GM04503 (cell line): Measurements from ENCODE around the gene ATP8A2.

Experiments
- DNase-seq: peaks from one replicate; pipeline ENCODE4 v3.0.0-alpha.2; 2012; ENCODE audit warnings: low read depth

The ATP8A2 gene

DNA sequence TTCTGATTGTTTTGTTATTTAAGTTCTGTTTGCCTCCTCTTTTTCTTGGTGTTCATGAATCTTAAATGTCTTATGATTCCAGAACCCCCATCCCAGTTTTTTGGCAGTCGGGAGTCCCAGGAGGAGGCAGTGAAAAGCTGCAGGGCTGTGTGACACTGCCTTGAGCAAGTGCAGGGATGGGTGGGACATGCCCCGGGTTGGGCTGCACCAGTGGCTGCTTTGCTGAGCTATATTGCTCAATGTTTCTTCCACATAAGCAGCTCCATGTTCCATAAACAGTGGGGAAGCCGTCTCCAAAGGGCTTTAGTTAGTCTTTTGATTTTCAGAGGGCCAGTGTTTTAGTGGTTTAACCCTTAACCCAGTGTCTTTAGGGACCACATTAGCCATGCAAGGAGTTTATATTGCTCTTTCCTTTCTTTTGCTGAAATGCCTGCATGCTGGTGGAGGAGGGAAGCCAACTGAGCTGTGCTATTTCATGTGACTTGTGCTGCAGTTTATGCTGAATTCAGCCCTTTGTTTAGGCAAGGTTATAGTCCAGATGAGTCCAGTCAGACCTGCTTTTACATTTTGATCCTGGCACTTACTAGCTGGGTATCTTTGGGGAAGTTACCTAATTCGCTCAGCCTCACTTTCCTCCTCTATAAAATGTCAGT is 13.1 kb downstream of the ATP8A2 start:
- DNase-seq = no peak

GRCh38 chr13:25391932-25392331 is 20.2 kb downstream of the ATP8A2 start:
- DNase-seq = no peak

DNA sequence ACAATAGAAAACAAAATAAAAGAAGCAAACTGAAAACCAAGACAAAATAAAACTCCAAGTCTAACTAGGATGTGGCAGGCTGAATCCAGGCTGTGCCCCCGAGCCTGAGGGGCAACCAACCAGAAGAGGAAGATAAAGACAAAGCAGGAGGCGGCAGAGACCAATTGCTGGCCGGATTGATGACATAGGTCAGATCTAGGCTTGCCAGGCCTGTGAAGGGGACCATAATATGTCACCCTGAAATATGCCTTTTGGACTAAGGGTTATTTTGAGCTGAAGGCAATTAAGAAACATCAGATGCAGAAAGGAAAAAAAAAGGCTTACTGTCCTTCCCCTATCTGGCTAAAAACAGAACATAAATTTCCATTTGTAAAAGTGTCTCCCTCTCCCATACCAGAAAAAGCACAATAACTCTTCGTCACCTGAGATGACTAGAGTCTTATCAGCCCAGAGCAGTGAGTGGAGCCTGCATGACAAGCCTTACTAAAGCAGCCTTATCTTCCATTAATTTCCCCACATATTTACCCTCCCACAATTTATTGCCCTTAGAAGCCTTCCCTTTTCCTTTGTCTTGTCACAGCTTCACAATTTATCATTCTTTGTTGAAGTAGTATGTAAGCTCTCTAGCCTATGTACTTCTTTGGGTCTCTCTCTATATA is 22.8 kb downstream of the ATP8A2 start:
- DNase-seq = no peak

DNA sequence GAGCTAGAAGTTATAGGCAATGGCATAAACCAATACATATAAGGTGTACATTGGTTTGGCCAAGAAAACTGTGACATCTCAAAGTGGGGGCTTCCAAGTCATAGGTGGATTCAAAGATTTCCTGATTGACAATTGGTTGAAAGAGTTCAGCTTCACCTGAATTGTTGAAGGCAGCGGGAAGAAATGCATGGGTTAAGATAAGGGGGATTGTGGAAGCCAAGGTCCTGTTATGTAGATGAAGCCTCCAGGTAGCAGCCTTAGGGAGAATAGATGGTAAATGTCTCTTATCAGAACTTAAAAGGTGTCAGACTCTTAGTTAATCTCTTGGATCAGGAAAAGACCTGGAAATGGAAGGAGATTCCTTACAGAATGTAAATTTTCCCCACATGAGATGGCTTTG is 26.0 kb downstream of the ATP8A2 start:
- DNase-seq = no peak

DNA sequence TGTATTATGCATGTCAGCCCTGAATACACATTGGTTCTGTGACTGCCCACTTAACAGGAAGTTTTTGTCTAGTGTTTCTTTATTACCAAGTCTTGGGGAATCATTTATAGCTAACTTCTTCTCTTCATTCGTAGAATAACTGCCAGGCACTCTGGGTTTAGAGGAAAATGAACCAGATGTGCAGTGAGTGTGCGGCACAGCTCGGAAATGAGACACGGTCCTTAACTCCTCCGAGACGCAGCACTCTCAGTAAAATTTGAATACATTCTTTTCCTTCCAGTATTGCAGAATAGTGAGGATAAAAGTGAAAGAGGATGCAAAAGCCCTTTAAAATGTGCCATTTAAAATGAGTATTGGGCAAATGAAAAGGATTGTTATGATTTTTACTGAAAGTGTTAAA is 29.2 kb downstream of the ATP8A2 start:
- DNase-seq = no peak

GRCh38 chr13:25401958-25402357 is 30.2 kb downstream of the ATP8A2 start:
- no peak for DNase-seq

DNA sequence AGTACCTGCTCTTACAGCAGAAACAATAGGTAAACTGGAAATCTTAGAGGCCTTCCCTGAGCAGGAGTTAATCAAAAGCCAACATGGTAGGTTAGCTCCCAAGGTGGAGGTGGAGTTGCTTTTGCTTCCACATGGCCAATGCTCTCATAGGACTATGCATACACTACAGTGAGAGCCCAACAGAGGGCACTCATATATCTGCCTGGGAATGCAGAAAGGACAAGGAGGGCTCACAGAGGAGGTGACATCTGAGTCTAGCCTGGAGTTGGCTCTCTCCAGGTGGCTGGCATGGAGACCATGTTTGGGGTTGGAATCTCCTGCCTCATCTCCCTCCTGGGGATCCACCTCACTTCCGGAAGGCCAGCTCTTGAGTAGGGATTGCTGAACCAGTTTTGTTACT is 34.6 kb downstream of the ATP8A2 start:
- no peak for DNase-seq

- no peak for DNase-seq
Measured at GRCh38 chr13:25409938-25410337, 38.2 kb downstream of the ATP8A2 start.

DNA sequence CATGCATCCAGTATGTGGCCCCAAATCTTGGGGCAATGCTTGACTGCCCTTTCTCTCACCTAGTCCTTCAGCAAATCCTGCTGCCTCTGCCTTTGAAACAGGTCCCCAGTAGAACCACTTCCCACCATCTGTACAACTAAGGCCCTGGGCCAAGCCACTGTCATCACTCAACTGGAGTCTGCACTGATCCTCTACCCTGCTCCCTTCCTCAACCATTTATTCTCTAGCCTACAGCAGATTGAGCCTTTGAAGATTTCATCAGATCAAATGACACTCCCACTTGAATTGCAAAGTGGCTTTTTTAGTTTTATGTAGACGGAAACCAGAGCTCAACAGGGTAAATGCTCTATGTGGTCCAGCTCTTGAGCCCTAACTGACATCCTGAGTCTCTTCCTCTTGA is 43.5 kb downstream of the ATP8A2 start:
- no peak for DNase-seq

DNA sequence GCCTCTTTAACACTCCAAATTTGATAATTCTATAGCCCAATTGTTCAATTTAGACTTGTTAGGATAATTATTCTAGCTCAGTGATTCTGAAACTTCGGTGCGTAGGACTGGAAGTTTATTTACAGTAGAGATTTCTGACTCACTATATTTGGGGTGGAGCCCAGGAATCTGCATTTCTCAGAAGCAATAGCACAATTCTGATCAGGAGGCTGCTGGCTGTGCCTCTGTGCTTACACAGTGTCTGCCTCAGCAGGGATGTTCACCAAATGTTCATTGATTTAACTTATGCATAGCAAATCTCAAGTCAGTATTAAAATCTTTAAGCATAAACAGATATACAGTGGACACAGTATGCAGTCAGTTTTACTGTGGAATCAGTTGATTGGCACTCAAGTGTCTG is 45.8 kb downstream of the ATP8A2 start:
- DNase-seq = no peak

GRCh38 chr13:25420161-25420560 is 48.4 kb downstream of the ATP8A2 start:
- no peak for DNase-seq

DNA sequence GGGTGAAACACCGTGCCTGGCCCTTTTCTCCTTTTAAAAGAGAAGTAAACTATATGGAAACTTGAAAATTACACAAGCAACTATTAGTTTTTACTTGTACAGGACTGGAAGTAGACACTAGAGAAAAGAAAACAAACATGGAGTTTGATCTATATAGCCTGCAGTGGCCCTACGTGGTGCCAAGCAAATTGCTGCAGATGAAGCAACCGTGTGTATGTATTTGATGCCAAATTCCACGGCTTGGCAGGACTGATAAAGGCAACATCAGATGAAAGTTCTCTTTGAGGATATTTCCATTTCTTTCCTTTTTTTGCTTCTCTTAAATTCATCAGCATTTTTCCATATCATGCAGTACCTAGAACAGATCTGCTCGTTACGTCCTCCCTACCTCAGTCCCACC is 49.8 kb downstream of the ATP8A2 start:
- no peak for DNase-seq

DNA sequence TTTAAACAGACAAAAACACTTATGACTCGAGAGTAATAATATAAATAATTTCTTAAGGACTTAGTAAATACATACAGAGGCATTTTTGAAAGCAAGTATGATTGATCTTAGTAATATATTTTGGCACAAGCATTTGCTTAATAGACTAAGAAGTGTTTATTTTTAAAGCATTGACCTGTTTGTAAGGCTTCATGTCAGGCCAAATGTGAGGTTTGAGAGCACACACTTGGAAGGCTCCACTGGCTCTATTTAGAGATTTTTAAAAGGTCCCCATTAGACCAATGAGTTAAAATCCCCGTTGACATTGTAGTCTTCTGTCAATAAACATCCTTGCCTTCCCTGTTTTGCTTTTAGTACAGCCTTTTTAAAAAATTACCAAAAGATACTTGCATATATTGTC is 50.4 kb downstream of the ATP8A2 start:
- DNase-seq = no peak

DNA sequence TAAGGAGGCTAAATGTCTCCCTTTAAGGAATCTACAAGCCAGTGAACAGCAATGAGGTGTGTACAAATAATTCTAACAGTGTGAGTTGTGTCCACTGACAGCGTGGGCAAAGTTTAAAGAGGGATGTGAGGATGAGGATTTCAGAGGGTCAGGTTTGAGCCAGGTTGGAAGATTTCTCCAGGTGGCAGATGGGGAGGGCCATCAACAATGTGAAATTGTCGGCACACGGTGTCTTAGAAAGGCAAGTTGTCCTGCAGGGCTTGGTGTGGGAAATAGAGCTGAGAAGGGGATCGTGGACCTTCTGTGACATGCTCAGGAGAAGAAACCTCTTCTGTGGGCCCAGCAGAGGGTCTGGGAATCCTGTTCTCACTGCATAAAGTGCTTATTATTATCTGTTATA is 52.1 kb downstream of the ATP8A2 start:
- no peak for DNase-seq

DNA sequence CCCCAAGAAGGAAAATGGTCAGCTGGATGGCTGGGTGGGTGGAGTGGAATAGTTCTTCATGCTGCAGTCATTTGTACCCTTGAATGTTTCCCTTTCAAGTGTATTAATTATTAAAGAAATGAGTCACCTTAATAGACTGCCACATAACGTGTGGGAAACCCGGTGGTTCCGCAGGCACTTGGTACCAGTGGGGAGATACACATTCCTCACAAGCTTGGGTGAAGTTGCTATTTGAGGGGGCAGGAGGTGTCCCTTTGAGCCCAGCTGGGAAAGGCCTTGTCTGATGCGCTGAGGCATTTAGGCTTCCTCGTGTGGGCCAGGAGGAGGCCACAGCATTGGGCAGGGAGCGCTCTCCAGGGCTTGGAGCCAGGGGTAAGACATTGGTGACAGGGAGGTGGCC is 57.7 kb downstream of the ATP8A2 start:
- no peak for DNase-seq

DNA sequence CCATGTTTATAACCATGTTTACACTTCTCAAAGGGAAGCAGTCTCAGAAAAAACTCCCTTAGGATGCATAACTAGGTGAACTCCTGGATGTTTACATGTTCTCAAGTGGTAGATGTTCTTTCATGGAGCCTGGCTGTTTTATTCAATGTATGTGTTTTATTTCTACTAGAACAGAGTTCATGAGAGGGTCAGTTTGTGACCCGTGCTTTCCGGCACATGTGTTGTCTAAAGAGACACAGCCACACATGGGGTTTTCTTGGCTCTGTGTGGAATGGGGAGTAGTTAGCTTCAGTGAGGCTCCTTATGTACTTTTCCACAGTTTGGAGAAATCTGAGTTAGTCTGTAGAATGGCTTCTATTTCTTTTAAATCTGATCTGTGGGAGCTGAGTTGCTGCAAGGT is 60.9 kb downstream of the ATP8A2 start:
- no peak for DNase-seq

DNA sequence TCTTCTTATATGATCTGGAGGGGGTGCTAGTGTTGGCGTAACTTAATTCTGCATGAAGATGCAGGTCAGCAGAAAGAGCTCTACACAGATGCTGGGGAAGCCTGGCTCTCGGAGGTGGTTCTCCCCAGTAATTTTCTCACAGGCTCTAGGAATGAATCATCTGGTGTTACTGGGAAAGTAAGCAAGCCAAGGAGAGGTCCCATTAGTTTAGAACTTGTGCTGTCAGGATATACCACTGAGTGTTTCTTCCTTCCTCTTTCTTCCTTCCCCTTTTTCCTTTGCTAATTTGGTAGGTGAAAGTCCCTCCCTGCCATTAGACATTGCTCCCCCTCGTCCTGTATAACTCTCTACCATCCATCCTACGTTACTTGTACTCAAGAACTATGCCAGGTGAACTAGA is 68.3 kb downstream of the ATP8A2 start:
- DNase-seq = no peak

DNA sequence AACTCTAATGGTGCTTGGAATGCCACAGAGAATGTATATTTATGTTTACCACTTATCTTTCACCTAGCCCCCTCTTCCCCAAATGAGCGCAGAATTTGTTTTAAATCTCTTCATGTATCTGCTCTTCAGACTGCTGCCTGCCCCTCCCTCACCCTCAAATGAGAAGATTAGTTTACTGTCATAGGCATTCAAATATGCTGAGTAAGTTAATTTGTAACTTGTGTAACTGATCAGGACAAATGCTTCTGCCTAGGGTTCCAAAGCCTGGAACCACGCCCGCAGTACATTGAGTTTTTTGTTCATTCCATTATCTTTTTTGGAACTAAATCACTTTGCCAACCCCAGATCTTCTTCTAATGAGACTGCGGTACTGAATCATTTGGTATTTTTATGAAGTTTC is 74.5 kb downstream of the ATP8A2 start:
- no peak for DNase-seq

DNA sequence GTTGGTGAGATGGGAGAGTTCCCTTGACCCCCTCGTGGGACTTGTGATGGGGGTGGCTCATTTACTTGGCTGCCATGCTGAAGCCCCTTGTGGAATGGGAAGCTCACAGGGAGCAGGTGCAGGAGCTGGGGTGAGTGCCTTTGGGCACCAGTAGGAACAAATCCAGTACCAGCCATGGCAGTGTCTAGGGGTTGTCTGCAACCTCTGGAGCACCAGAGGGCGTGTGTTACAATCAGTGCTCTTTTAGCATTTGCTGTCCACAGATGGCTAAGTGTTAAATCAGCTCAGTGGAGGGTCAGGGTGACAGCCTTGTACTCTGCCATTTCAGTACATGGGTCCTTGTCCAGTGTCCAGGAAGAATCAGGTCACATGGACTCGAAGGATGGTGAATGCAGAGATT is 75.6 kb downstream of the ATP8A2 start:
- DNase-seq = no peak

DNA sequence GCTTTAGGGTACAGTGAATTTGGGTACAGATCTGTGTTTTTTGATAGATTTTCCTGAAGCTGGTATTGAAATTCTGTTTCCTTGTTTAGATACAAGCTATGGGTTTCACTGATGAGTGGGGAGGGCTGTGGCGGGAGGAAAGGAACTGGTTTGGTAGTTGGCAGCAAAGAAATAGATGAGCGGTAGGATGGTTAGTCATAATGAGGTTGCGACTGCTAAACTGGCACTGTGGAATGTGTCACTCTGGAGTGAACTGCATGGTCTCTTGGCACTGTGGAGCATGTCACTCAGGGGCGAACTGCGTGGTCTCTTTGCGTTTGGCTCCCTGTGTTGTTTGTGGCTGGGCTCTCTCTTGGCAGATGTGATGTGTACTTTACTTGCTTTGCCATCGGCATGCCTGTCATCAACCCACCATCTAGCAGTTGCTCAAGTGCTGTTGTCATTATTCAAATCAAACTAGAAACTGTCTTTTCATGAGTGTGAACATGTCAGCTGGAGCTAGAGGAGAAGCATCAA is 82.1 kb downstream of the ATP8A2 start:
- DNase-seq = no peak

DNA sequence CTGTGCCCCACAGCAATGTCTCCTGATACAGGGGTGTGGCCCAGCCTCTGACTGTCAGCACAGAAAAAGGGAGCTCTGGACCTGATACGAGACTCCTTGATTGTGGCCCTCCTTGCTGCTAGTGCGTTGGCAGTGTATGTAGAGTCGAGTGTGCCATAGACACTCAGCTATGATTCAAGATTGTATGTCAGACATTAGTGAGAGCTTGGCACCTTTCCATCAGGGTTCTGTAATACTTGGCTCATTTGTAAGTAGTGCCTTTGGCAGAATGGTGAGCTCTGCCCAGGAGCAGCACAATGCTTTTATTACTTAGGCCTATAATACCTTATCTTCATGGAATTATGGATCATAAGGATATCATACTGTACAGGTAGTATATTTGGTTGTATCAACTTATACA is 83.4 kb downstream of the ATP8A2 start:
- no peak for DNase-seq

DNA sequence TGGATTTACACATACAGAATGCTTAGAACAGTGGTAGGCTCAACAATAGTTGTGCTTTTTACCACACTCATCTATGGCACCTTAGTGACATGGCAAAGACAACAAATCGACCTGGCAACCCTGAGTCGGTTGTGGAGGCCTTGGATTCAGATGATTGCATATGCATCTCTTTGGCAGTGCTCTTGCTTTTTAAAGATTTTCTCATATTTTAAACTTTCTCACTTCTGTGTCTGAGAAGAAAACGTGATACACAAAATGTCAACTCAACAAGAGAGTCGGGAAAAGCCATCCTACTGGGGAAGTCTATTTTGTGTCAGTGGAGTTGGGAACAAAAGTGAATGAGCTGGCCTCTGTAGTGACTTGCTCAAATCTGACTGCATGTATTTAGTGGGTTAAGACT is 85.8 kb downstream of the ATP8A2 start:
- no peak for DNase-seq

GRCh38 chr13:25462301-25463125 is 90.7 kb downstream of the ATP8A2 start:
- DNase-seq = no peak
